HepG2 (cell line): Measurements from ENCODE around the gene C11orf24. TPM values are rescaled to one million over a fixed set of nuclear protein-coding genes. Genes with fewer than 3 reads are reported as not detected.
A peak's percentile ranks its signal among the peaks of the same experiment; 100 is the strongest.

Source experiments
- AGO2 ChIP-seq: fragments of 200-400 bp; formaldehyde crosslinking; optimal IDR thresholded peaks from 2 replicates; pipeline ENCODE3; 2017; ENCODE audit warnings: mild to moderate bottlenecking, low read depth, low read length, moderate library complexity
- AHDC1 ChIP-seq: sonication (generic); formaldehyde crosslinking; IDR thresholded peaks from 2 replicates; pipeline ENCODE4 v1.5.1; 2020; ENCODE audit warnings: mild to moderate bottlenecking, missing genetic modification reagents, borderline replicate concordance
- ASH2L ChIP-seq: fragments of 300-600, 200-600 bp; sonication (generic); IDR thresholded peaks from 2 replicates; pipeline ENCODE4 v1.7.0; 2017; ENCODE audit warnings: low read depth, mild to moderate bottlenecking, moderate library complexity, mixed read lengths, low read length; ENCODE audit not compliant: insufficient read length
- ESRRA ChIP-seq: sonication (generic); formaldehyde crosslinking; IDR thresholded peaks from 2 replicates; pipeline ENCODE4 v1.5.1; 2020; ENCODE audit warnings: mild to moderate bottlenecking, low read depth, missing genetic modification reagents
- HBP1 ChIP-seq: IDR thresholded peaks from 2 replicates; pipeline ENCODE4 v1.6.1; 2016; ENCODE audit warnings: low read depth, control low read depth
- HMGA1 ChIP-seq: sonication (generic); formaldehyde crosslinking; conservative IDR thresholded peaks from 2 replicates; pipeline ENCODE4 v1.4.0; 2020; ENCODE audit warnings: missing genetic modification reagents
- MTF1 ChIP-seq: sonication (generic); formaldehyde crosslinking; IDR thresholded peaks from 2 replicates; pipeline ENCODE4 v1.5.0; 2020; ENCODE audit warnings: missing genetic modification reagents
- POLR2AphosphoS5 ChIP-seq: IDR thresholded peaks from 2 replicates; pipeline ENCODE4 v1.6.1; 2012; ENCODE audit warnings: low read depth, low read length
- RFXAP ChIP-seq: sonication (generic); formaldehyde crosslinking; IDR thresholded peaks from 2 replicates; pipeline ENCODE4 v1.4.0; 2020; ENCODE audit warnings: missing genetic modification reagents, borderline replicate concordance
- RNF219 ChIP-seq: sonication (generic); formaldehyde crosslinking; IDR thresholded peaks from 2 replicates; pipeline ENCODE4 v1.5.0; 2020; ENCODE audit warnings: mild to moderate bottlenecking, missing genetic modification reagents
- SIN3A ChIP-seq: IDR thresholded peaks from 2 replicates; pipeline ENCODE4 v1.6.1; 2011; ENCODE audit warnings: low read depth, mild to moderate bottlenecking, control low read depth, low read length, borderline replicate concordance
- SMARCC2 ChIP-seq: fragments of 450-650 bp; IDR thresholded peaks from 2 replicates; pipeline ENCODE4 v1.6.1; 2017; ENCODE audit warnings: antibody characterized with exemption, mild to moderate bottlenecking
- SOX6 ChIP-seq, 2 experiments: fragments of 450-650 bp in 1 of 2; sonication (generic) in 1 of 2; formaldehyde crosslinking in 1 of 2; IDR thresholded peaks; 2 replicates each; pipeline versions ENCODE4 v1.4.0 to v1.6.1; 2017 to 2020; ENCODE audit warnings: antibody characterized with exemption in 1 of 2, mild to moderate bottlenecking in 1 of 2, missing genetic modification reagents in 1 of 2
- TMF1 ChIP-seq: sonication (generic); formaldehyde crosslinking; IDR thresholded peaks from 2 replicates; pipeline ENCODE4 v1.8.1; 2022; ENCODE audit warnings: low read depth, missing genetic modification reagents
- ZKSCAN5 ChIP-seq: sonication (generic); formaldehyde crosslinking; IDR thresholded peaks from 2 replicates; pipeline ENCODE4 v1.5.1; 2020; ENCODE audit warnings: mild to moderate bottlenecking, missing genetic modification reagents
- ZNF367 ChIP-seq: sonication (generic); formaldehyde crosslinking; IDR thresholded peaks from 2 replicates; pipeline ENCODE4 v1.4.0; 2020; ENCODE audit warnings: missing genetic modification reagents, borderline replicate concordance
- ZNF552 ChIP-seq: sonication (generic); formaldehyde crosslinking; IDR thresholded peaks from 2 replicates; pipeline ENCODE4 v1.9.0; 2022; ENCODE audit warnings: missing genetic modification reagents, mild to moderate bottlenecking, borderline replicate concordance
- ZNF674 ChIP-seq: sonication (generic); formaldehyde crosslinking; IDR thresholded peaks from 2 replicates; pipeline ENCODE4 v1.5.0; 2020; ENCODE audit warnings: low read depth, mild to moderate bottlenecking, missing genetic modification reagents
- ZNF746 ChIP-seq: sonication (generic); formaldehyde crosslinking; IDR thresholded peaks from 2 replicates; pipeline ENCODE4 v1.8.0; 2022; ENCODE audit warnings: mild to moderate bottlenecking, missing genetic modification reagents
- ZNF768 ChIP-seq: sonication (generic); formaldehyde crosslinking; IDR thresholded peaks from 2 replicates; pipeline ENCODE4 v1.4.0; 2020; ENCODE audit warnings: missing genetic modification reagents
- ZNF83 ChIP-seq: sonication (generic); formaldehyde crosslinking; IDR thresholded peaks from 2 replicates; pipeline ENCODE4 v1.4.0; 2020; ENCODE audit warnings: missing genetic modification reagents, mild to moderate bottlenecking, borderline replicate concordance
- polyA plus RNA-seq, 8 experiments: library from polyadenylated mRNA; depleted of rRNA in 3 of 8; stranded (reverse) in 7 of 8; unstranded in 1 of 8; fragments of >200 nt; fragmentation: Illumina TruSeq in 4 of 8; extraction: Trizol in 4 of 8; gene quantifications; 2 replicates each; pipeline versions ENCODE4 v1.2.1 to v1.2.3, GENCODE V29; 2011 to 2016; ENCODE audit warnings: low read depth in 4 of 8, missing spikeins in 1 of 8, mixed read lengths in 1 of 8; ENCODE audit not compliant: insufficient read depth in 1 of 8
- total RNA-seq, 5 experiments: library from RNA; depleted of rRNA; stranded (reverse); fragments of >200 nt; fragmentation: Illumina TruSeq; extraction: Trizol; gene quantifications; 2 replicates each; pipeline ENCODE4 v1.2.3, GENCODE V29; 2016; ENCODE audit warnings: low read depth in 1 of 5

Gene C11orf24
- total and polyA plus RNA-seq, 2 of the 13 experiments (the other 11 are each of a cell fraction or from before 2014, with no cell fraction given): 52.9 to 55.5 TPM

GRCh38 chr11:68213555-68214172 is 58.1 kb downstream of the C11orf24 start (continued):
- no peak for TF ChIP-seq AHDC1 (CRISPR knock-in tag)
- no peak for TF ChIP-seq HMGA1 (CRISPR knock-in tag)
- TF ChIP-seq ZNF367 (CRISPR knock-in tag): peak; percentile 88; the same call in 1 of the 2 replicates
- peak; percentile 67 for TF ChIP-seq ZNF746 (CRISPR knock-in tag)
- TF ChIP-seq RFXAP (CRISPR knock-in tag): peak; percentile 55; the same call in 1 of the 2 replicates
- peak; percentile 90 for TF ChIP-seq TMF1 (CRISPR knock-in tag)
- no peak for TF ChIP-seq ZKSCAN5 (CRISPR knock-in tag)
- no peak for TF ChIP-seq MTF1 (CRISPR knock-in tag)
- no peak for TF ChIP-seq ZNF83 (CRISPR knock-in tag)
- peak; percentile 69; the same call in 1 of the 2 replicates for TF ChIP-seq ZNF768 (CRISPR knock-in tag)
- TF ChIP-seq ASH2L: peak; percentile 84
- TF ChIP-seq SMARCC2: no peak
- TF ChIP-seq ZNF552 (CRISPR knock-in tag): no peak
- TF ChIP-seq AGO2: peak; percentile 96
- no peak for TF ChIP-seq HBP1
- TF ChIP-seq RNF219 (CRISPR knock-in tag): no peak; the same call in 1 of the 2 replicates
- TF ChIP-seq SIN3A: 0 out of 2 replicates have a peak, but pooled peaks have one; percentile 58
- TF ChIP-seq ZNF674: no peak
- TF ChIP-seq POLR2AphosphoS5: peak; percentile 71
- peak; percentile 24; the same call in 1 of the 2 replicates for TF ChIP-seq ESRRA
- TF ChIP-seq SOX6 (IDR thresholded peaks at IDR 0.05): no peak
- TF ChIP-seq SOX6 (CRISPR knock-in tag; IDR thresholded peaks at IDR 0.05): peak; percentile 35
